Measurements from ENCODE around the gene TBX2. TPM values are rescaled to one million over a fixed set of nuclear protein-coding genes. Genes with fewer than 3 reads are reported as not detected.
A peak's percentile ranks its signal among the peaks of the same experiment; 100 is the strongest.

The TBX2 gene
- total RNA-seq, 1 experiment from 2014 or later: not detected

GRCh38 chr17:61398721-61399130, 917 bp upstream of the TBX2 start:
- H2BK120ac ChIP-seq (ENCODE audit: low read depth, low read length, poor library complexity, severe bottlenecking): no peak overlapping the region
- H3K4me1 ChIP-seq (ENCODE audit: insufficient read depth, low read length): no peaks in the 10 kb centered on the region
- H3K18ac ChIP-seq (ENCODE audit: insufficient read length, low read depth, low read length): no peak overlapping the region
- no peak overlapping the region for H3K4me2 ChIP-seq (ENCODE audit: insufficient read depth, insufficient read length, low read length)
- no peaks in the 10 kb centered on the region for H3K9me3 ChIP-seq (ENCODE audit: control insufficient read depth, low read depth, low read length)
- H4K20me1 ChIP-seq (ENCODE audit: control insufficient read depth, insufficient read depth, insufficient read length): peaks cover 1% of the 10 kb centered on the region
- no peak overlapping the region for H3K23ac ChIP-seq (ENCODE audit: insufficient read length, low read depth, low read length)
- no peaks in the 10 kb centered on the region for H3K79me1 ChIP-seq (ENCODE audit: insufficient read depth, low read depth, low read length, poor library complexity, severe bottlenecking)
- no peak overlapping the region for H4K91ac ChIP-seq (ENCODE audit: insufficient read length, low read depth, low read length)
- H2BK20ac ChIP-seq (ENCODE audit: low read depth, low read length, poor library complexity, severe bottlenecking): no peak overlapping the region
- Mint-ChIP-seq H3K27ac (no peak overlapping the region), H3K4me3 (peak overlapping the region; percentile 38 to 76; a peak in 4 of 5 replicates), H3K36me3 (ENCODE audit: insufficient read depth in 1 of 3, low read depth in 3 of 3) (no peaks in the 10 kb centered on the region; a peak in 1 of 7 replicates), H3K9me3 (peaks cover 0 to 5% of the 10 kb centered on the region in 2 experiments; a peak in 4 of 5 replicates), H3K4me1 (peaks cover 28 to 35% of the 10 kb centered on the region in 2 experiments), H3K27me3 (ENCODE audit: low read depth) (peaks cover 93% of the 10 kb centered on the region)
- DNase-seq: no peak
- H3K14ac ChIP-seq (ENCODE audit: insufficient read depth, low read length): no peak overlapping the region
- H2AK5ac ChIP-seq (ENCODE audit: insufficient read length, low read length): no peak overlapping the region
- TF ChIP-seq CTCF (conservative IDR thresholded peaks at IDR 0.05): no peak
- H4K5ac ChIP-seq (ENCODE audit: insufficient read length, low read depth, low read length): no peak overlapping the region
- peaks cover 8% of the 10 kb centered on the region for H3K23me2 ChIP-seq (ENCODE audit: insufficient read length, low read depth, low read length, poor library complexity, severe bottlenecking)
- H3K56ac ChIP-seq (ENCODE audit: insufficient read length, low read depth, low read length): no peak overlapping the region
- H3K9ac ChIP-seq (ENCODE audit: extremely low read depth, insufficient read length, low read length): no peak overlapping the region
- no peak overlapping the region for H2BK12ac ChIP-seq (ENCODE audit: insufficient read length, low read depth, low read length)
- WGBS (ENCODE audit: extremely low coverage, insufficient read length, low lambda C conversion rate): no CpG with 5 or more reads among the region's 34 CpGs
- H2AFZ ChIP-seq (ENCODE audit: low read length): no peak overlapping the region
- H2BK15ac ChIP-seq (ENCODE audit: low read depth, low read length): no peak overlapping the region
- H3K79me2 ChIP-seq (ENCODE audit: insufficient read depth, low read length): no peaks in the 10 kb centered on the region
- H3K4ac ChIP-seq (ENCODE audit: low read depth, low read length): no peak overlapping the region
- no peak overlapping the region for H2BK5ac ChIP-seq (ENCODE audit: insufficient read length, low read length)
- H3K27me3 ChIP-seq (ENCODE audit: insufficient read depth, low read length): peaks cover 85% of the 10 kb centered on the region
- no peak overlapping the region for H3K27ac ChIP-seq (ENCODE audit: insufficient read length, low read depth, low read length)
- H4K8ac ChIP-seq (replicated peaks; ENCODE audit: insufficient read length, low read depth, low read length): no peak overlapping the region
- no peak overlapping the region for H3T11ph ChIP-seq (ENCODE audit: low read length)

All from H9 (cell line).